OCI-LY7 (cell line): Measurements from ENCODE around the gene NENF.

Experiments
- EZH2phosphoT487 ChIP-seq: fragments of 200-600 bp; sonication (generic); IDR thresholded peaks from 2 replicates; pipeline ENCODE4 v1.6.1; 2018; ENCODE audit warnings: low read depth, borderline replicate concordance, mild to moderate bottlenecking, mixed run types, antibody characterized with exemption, low read length, moderate library complexity, mixed read lengths
- TF ChIP-seq, protein P1 (sequence below): fragments of 200-600 bp; sonication (generic); conservative IDR thresholded peaks from 2 replicates; pipeline ENCODE4 v1.5.1; 2014; ENCODE audit warnings: mild to moderate bottlenecking, antibody characterized with exemption, low read length, moderate library complexity, mixed read lengths

DNA sequence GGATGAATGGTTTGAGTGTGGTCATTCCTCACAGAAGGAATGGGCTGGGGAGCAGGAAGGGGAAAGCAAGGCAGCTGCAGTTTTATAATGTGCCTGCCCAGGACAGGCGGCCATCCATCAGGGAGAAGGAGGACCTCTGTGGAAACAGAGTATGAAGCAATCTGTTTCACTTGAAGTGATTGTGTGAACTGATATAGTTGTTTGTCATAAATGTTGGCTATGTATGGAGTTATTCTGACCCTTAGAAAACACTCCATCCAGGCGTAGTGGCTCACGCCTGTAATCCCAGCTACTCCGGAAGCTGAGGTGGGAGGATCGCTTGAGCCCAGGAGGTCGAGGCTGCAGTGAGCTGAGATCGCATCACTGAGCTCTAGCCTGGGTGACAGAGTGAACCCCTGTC, 46.5 kb downstream of the NENF start:
- TF ChIP-seq, protein P1, sequence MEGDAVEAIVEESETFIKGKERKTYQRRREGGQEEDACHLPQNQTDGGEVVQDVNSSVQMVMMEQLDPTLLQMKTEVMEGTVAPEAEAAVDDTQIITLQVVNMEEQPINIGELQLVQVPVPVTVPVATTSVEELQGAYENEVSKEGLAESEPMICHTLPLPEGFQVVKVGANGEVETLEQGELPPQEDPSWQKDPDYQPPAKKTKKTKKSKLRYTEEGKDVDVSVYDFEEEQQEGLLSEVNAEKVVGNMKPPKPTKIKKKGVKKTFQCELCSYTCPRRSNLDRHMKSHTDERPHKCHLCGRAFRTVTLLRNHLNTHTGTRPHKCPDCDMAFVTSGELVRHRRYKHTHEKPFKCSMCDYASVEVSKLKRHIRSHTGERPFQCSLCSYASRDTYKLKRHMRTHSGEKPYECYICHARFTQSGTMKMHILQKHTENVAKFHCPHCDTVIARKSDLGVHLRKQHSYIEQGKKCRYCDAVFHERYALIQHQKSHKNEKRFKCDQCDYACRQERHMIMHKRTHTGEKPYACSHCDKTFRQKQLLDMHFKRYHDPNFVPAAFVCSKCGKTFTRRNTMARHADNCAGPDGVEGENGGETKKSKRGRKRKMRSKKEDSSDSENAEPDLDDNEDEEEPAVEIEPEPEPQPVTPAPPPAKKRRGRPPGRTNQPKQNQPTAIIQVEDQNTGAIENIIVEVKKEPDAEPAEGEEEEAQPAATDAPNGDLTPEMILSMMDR: no peak
- no peak for TF ChIP-seq EZH2phosphoT487
